Caki2 (cell line): ENCODE measurements around the gene SNCAIP. TPM values are rescaled to one million over a fixed set of nuclear protein-coding genes. Genes with fewer than 3 reads are reported as not detected.
"Not testable (repeated sequence)": the region's sequence is repeated elsewhere in the genome, so short reads cannot be mapped to it uniquely, and the experiment has no call there.

ENCODE experiments used
- DNase-seq: peaks from one replicate; pipeline ENCODE4 v3.0.0-alpha.2; 2015; ENCODE audit warnings: low read depth
- in situ Hi-C: cut with HindIII; loops from 2 replicates; pipeline ENCODE4 v1.10.0; 2016; ENCODE audit warnings: low sequenced_read_pairs, low pct_unique_long_range_greater_than_20kb, mixed read lengths
- total RNA-seq: library from RNA; depleted of rRNA; stranded (reverse); fragments of >200 nt; shearing (Covaris generic); gene quantifications from 2 replicates; pipeline ENCODE4 v1.2.3, GENCODE V29; 2014; ENCODE audit warnings: low replicate concordance

Gene SNCAIP
- total RNA-seq, 1 experiment from 2014 or later = not detected

GRCh38 chr5:122469384-122469919 lies 157.4 kb downstream of the SNCAIP start:
- in situ Hi-C loops = no loop called here
- DNase-seq = no peak

GRCh38 chr5:122470365-122470764 lies 158.3 kb downstream of the SNCAIP start:
- in situ Hi-C loops = no loop called here
- no peak for DNase-seq

GRCh38 chr5:122471031-122471751 lies 159.2 kb downstream of the SNCAIP start:
- no peak for DNase-seq
- in situ Hi-C loops = no loop called here

- DNase-seq = no peak
- in situ Hi-C loops = no loop called here
These were observed 159.7 kb downstream of the SNCAIP start for GRCh38 chr5:122471752-122472061.

GRCh38 chr5:122473138-122473843 lies 161.3 kb downstream of the SNCAIP start:
- in situ Hi-C loops = no loop called here
- DNase-seq = no peak

GRCh38 chr5:122473941-122474340 lies 161.9 kb downstream of the SNCAIP start:
- in situ Hi-C loops = no loop called here

GRCh38 chr5:122478741-122479442 lies 166.9 kb downstream of the SNCAIP start:
- no peak for DNase-seq
- in situ Hi-C loops = no loop called here

More at GRCh38 chr5:122473941-122474340, 161.9 kb downstream of the SNCAIP start:
- no peak for DNase-seq

- in situ Hi-C loops = no loop called here
- DNase-seq = no peak
These were observed 168.1 kb downstream of the SNCAIP start for GRCh38 chr5:122480146-122480545.

- in situ Hi-C loops = no loop called here
These were observed 172.1 kb downstream of the SNCAIP start for GRCh38 chr5:122484103-122484502.

GRCh38 chr5:122485226-122485625 lies 173.2 kb downstream of the SNCAIP start:
- DNase-seq = no peak
- in situ Hi-C loops = no loop called here

More at GRCh38 chr5:122484103-122484502, 172.1 kb downstream of the SNCAIP start:
- DNase-seq = no peak

GRCh38 chr5:122486616-122487015 lies 174.6 kb downstream of the SNCAIP start:
- in situ Hi-C loops, DNase-seq: not testable (repeated sequence)

- DNase-seq = no peak
- in situ Hi-C loops = no loop called here
These were observed 178.7 kb downstream of the SNCAIP start for GRCh38 chr5:122490718-122491117.

- in situ Hi-C loops = no loop called here
- no peak for DNase-seq
These were observed 180.6 kb downstream of the SNCAIP start for GRCh38 chr5:122492675-122493074.

- in situ Hi-C loops = no loop called here
- DNase-seq = no peak
These were observed 181.3 kb downstream of the SNCAIP start for GRCh38 chr5:122493091-122494021.

- in situ Hi-C loops = no loop called here
- no peak for DNase-seq
These were observed 182.1 kb downstream of the SNCAIP start for GRCh38 chr5:122494109-122494508.

- no peak for DNase-seq
- in situ Hi-C loops = no loop called here
These were observed 186.1 kb downstream of the SNCAIP start for GRCh38 chr5:122498163-122498562.

GRCh38 chr5:122499585-122499984 lies 187.5 kb downstream of the SNCAIP start:
- no peak for DNase-seq
- in situ Hi-C loops = no loop called here
